ENCODE measurements around the gene CACNG1.

The CACNG1 gene

DNA sequence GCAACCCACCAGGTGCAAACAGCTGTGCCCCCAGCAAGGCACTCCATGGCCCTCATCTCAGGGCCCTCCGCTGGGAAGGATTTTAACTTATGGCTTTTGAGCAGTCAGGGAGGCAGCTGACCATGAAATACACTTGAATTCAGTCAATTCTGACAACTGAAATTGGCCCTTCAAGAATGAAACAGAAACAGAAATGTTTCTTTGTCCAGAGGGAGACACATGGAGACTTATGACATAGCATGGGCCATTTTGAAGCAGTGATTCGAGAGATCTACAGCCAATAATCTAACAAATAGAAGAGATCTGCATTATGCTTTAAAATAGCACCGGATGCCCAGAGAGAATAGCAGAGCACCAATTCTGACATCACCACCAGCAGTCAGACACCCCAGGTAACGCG lies 7.5 kb downstream of the CACNG1 start:
- no peak for DNase-seq (ENCODE audit: low read depth in 2 of 2)

DNA sequence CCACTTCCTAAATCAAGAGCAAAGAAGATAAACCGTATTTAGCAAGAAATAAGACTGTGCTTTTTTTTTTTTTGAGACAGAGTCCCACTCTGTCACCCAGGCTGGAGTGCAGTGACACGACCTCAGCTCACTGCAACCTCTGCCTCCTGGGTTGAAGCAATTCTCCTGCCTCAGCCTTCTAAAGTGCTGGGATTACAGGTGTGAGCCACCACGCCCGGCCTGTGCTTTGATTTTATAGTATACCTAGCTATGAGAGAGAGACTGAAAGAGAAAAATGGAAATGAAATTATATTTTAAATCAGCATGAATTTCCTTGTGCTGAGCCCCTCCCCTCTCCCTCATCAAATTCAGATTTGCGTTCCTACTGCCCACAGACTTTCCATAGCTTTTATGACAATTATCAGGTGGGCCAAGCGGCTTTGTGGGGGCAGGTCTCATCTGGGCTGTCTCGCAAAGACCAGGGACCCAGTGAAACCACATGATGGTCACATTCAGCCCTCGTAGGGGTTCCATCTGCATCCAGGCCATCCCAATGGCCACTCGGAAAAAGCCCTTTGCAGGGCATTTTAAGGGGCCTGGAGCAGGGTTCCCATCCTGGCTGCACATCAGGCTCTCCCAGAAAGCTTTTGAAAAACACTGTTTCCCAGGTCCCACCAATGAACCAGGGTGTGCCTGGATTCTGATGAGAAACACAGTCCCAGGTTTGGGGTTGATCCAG lies 8.5 kb downstream of the CACNG1 start:
- no peak for DNase-seq (ENCODE audit: low read depth in 2 of 2)

DNA sequence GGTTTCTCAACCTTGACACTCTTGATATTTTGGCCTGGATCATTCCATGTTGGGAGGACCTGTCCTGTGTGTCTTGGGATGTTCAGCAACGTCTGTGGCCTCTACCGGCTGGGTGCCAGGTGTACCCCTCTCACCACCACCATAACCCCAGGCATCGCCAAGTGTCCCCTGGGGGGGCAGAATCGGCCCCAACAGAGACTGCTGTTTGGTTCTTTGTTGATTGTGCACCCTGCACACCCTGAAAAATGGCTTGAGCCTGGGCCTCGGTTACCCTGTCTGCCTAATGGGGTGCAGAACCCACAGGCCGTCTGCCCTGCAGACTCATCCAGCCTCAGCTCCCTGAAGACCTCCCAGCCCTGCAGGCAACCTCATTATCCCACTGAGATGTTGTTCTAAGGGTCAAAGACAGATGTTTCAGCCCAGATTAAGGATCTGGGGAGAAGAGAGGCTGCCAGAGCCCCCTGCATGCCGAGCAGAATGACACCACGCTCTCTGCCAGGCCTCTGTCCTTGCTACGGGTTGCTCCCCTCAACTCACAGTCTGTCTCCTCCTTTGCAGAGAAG lies 9.2 kb downstream of the CACNG1 start:
- DNase-seq (ENCODE audit: low read depth in 2 of 2): no peak

DNA sequence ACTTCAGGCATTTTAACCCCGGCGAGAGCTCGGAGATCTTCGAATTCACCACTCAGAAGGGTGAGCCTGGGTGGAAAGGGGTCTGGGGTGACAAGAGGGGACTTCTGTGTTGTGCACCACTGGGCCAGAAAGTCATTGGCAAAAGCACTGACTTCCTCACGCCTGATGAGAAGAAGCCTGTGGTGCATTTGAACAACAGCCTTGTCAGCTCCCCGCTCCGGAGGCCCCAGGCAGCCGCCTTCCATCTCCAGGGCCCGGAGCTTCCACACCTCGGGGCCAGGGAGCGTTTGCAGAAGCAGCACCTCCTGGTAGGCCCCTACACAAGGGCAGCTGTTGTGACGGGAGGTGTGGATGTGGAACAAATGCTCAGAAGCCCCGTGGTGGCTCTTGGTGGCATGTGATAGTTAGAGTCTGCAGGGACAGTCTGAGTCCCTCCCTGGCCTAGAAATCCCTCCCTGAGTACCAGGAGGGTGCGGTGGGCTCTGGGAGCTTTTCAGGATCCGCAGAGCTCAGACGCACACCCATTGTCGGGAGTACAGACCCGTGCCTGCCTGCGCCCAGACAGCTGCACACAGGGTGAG lies 9.7 kb downstream of the CACNG1 start:
- DNase-seq (ENCODE audit: low read depth in 2 of 2): no peak

DNA sequence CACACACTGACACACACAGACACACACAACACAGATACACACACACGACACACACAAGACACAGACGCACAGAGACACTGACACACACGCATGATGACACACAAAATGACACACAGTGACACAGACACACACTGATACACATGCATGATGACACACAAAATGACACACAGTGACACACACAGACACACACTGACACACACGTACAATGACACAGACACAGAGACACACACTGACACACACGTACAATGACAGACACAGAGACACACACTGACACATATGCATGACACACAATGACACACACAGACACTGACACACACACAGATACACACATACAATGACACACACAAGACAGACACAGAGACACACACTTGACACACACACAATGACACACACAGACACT lies 10.3 kb downstream of the CACNG1 start:
- DNase-seq (ENCODE audit: low read depth in 2 of 2): no peak

DNA sequence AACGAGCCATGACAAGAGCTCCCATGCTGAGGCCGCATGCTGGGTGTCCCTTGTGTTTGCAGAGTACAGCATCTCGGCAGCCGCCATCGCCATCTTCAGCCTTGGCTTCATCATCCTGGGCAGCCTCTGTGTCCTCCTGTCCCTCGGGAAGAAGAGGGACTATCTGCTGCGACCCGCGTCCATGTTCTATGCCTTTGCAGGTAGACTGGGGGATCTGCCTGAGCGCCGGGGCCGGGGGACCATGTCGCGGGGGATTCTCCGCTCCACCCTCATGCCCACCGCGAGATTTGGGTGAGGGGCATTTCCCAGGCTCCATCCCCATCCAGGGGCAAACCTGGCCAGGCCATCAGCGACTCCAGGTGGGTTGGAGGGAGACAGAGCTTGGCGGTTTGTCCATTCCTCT lies 10.7 kb downstream of the CACNG1 start:
- no peak for DNase-seq (ENCODE audit: low read depth in 2 of 2)

DNA sequence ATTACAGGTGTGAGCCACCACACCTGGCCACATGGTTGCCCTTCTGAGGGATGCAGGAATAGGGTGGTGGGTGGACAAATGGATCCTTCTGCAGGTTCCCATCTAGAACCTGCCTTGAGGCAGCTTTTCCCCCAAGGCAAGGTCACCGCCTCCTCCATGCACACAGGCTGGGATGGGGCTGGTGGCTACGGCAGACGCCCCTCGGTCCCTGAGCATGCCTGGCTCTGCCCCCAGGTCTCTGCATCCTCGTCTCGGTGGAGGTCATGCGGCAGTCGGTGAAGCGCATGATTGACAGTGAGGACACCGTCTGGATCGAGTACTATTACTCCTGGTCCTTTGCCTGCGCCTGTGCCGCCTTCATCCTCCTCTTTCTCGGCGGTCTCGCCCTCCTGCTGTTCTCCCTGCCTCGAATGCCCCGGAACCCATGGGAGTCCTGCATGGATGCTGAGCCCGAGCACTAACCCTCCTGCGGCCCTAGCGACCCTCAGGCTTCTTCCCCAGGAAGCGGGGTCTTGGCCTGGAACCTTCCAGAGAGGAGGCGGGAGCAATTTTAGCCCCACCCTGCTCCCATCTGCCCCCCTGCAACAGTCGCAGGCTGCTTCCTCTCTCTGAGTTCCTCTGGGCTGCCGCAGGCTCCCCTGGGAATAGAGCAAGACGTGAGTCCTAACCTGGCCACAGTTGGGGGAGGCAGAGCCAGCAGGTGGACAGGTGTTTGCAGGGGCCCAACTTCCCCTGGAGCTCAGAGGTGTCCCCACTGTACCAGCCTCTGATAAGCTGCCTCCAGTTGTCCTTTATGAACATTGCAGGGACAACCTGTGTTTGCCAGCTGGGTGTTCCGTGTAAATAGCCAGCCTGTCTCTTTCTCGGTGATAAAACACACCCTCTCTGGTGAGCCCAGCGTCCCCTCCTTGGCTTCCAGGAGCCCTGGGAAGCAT lies 11.7 kb downstream of the CACNG1 start:
- no peak for DNase-seq (ENCODE audit: low read depth in 2 of 2)

DNA sequence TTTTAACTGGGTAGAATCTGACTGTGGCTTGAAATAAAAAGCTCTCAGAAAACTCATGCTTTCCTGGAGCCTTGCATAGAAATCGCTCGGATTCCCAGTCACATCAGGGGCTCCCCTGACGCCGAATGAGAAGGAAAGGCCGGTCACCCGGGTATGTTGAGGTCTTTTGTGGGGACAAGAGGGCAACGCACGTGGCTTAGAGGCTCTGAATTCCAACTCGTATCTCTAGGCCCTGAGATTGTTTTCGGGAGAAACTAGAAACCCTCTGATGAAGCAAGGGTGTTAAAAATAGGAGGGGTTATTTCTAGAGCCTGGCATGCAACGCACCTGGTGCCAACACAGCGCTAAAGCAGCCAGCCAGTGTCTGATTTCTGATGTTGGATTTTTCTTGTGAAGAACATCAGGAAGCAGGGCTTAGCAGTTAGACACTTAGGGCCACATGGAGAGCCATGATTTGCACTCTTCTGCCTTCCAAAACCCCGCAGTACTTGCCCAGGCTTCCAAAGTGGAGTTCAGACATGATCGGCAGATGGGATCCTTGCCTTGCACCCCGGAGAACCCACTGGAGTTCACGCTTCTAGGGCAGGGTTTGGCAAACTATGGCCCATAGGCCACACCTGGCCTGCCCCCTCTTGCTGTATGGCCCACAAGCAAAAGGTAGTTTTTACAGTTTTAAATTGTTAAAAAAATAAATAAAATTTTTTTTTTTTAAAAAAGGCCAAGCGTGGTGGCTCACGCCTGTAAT lies 12.6 kb downstream of the CACNG1 start:
- DNase-seq (ENCODE audit: low read depth in 2 of 2): no peak

DNA sequence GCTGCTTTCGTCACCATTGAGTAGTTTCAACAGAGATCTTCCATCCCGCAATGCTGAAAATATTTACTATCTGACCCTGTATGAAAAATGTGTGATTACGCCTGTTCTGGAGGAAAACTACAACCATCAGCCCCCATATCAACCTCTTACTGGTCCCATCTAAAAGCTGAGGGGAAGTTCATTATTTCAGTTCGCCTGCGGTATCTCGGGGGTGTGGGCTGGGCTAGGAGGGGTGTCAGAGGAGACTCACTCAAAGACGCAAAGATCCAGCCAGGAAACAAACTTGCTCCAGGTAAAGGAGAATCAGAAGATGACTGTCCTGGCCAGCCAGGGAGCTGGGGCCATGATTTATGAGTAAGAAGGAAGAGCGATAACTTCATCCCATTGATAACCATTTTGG lies 13.7 kb downstream of the CACNG1 start:
- no peak for DNase-seq (ENCODE audit: low read depth in 2 of 2)

DNA sequence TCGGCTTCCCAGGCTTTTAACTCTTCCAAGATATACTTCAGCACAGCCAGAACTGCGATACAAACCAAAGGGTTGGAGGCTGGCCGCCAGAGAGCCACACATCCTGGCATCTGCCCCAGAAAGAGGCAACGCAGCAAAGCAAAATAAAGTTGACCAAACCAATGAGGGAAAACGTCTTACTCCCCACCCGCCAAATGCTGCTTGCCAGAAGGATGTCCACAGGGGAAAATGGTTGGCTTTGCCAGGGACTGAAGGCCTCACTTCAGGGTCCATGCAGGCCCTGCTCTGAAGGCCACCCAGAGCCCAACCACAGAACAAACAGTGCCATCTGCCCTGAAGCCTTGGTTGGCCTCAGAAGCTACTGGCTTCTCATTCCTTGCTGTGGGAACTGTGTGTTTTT lies 15.0 kb downstream of the CACNG1 start:
- no peak for DNase-seq (ENCODE audit: low read depth in 2 of 2)

DNA sequence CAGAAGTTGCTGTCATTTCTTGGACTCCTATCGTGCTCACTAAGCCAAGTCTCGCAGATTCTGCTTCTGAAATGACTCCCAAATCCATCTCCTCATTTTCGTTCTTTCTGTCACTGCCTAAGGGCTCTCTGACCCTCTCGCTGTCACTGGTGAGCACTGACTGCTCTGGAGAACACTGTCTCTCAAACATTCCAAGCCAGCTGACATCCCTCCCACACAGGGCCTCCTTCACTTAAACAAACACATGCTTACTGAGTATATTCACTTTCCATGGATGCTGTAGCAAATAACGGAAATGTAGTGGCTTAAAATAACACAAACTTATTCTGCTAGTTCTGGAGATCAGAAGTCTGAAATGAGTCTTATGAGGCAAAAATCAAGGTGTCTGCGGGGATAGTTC lies 18.8 kb downstream of the CACNG1 start:
- no peak for DNase-seq (ENCODE audit: low read depth in 2 of 2)

DNA sequence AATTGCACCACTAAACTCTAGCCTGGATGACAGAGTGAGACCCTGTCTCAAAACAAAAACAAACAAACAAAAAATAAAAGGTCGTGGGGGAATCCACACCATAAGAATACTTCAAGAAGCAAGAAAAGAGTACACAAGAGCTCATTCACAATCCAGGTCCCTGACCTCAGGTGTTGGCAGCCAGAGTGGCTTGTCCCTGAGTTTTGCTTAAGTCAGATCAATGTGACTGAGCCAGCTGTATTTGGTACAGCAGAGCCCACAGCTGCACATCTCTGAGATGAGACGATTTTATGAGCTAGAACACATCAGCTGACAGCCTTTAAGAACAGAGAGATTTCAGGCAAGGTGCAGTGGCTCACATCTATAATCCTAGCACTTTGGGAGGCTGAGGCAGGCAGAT lies 22.4 kb downstream of the CACNG1 start:
- no peak for DNase-seq (ENCODE audit: low read depth in 2 of 2)

DNA sequence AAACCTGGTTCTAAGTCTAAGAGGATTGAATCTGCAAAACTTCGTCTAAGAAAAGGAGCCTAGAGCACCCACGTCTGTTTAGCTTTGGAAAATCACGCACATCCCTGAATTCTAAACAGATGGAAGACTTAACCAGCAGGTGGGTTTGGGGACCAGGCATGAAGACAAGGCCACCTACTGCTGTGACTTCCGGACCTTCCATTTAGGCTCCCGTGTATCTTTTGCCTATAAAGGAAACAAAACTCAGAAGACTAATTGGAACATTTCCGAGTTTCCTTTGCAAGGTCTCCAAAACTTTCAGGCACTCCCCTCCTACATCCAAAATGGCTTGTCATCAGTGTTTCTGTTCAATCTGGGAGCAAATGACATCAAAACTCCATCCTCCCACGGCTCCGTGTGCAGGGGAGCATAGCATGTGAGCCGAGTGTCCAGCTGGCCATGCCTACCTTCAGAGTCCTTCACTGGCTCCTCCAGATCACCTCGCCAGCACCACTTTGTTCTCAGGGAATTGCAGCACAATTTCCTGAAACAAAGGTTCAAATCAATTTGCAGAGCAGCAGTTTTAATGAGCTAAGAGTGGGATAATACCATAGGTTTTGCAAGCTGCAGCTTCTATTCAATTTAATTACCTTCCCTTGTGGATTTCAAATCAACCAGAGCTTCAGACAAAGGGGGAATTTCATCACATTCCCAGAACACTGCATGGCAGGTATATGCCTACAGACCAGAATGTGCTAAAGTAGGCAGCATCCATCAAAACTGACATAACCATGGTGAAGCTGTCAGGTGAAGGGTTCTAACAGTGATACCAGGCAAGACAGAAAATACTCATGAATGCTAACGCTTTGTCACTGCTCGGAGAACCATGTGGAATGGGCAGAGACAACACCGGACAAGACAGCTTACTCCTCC lies 23.5 kb downstream of the CACNG1 start:
- DNase-seq (ENCODE audit: low read depth in 2 of 2): no peak

DNA sequence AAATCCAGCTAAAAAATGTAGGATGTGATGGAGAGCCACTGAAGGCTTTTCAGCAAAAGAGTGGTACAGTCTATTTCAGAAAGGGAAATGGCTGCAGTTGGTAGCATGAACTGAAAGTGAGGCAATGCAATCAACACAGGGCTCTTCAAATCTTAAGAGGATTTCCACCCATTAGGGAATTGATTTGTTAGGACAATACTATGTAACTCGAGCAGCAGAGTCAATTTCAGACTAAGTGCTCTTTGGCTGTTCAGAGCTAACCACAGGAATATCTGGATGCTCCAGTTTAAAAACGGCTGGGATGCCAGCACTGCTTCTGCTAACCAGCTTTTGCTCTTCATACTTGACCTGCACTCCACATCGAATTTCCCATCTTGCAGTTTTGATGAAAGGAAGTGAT lies 24.6 kb downstream of the CACNG1 start:
- DNase-seq (ENCODE audit: low read depth in 2 of 2): no peak

DNA sequence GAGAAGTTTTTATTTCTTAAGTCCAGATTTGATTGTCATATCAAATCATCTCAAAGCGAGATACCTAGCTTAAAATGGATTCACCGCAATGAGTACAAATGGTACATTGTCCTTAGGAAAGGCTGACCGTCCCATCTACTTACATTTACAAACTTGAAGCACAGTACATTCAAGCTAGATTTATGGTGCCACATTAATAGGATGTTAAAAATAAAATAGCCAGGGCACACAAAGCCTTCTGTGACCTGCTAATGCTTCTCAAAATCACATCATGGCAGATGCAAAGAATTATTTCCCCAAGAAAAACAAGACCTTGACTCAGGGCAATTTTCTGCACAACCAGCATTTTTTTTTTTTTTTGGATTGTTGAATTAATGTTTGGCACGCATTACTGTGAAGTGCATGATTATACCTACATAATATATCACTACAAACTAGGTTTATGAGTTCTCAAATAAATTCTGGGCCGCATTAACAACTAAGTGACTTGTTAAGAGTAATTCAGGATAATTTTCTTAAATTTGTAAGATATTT lies 25.3 kb downstream of the CACNG1 start:
- no peak for DNase-seq (ENCODE audit: low read depth in 2 of 2)

DNA sequence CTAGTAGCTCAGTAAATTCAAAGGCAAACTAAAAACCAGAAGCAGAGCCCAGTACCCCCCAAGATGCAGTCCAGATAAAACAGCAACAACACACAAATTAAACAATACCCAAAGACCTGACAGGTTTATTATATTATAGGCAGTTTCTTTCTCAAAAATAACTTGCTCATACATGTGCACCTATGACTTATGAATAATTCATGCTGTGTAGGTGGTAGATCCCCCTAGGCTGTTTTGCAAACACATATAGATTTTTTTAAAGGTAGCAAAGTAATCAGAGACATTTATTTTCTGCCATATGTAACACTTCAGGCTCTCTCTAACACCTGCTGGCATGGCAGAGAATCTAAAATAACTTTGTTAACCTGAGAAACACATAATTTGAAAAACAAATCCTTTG lies 27.2 kb downstream of the CACNG1 start:
- no peak for DNase-seq (ENCODE audit: low read depth in 2 of 2)

DNA sequence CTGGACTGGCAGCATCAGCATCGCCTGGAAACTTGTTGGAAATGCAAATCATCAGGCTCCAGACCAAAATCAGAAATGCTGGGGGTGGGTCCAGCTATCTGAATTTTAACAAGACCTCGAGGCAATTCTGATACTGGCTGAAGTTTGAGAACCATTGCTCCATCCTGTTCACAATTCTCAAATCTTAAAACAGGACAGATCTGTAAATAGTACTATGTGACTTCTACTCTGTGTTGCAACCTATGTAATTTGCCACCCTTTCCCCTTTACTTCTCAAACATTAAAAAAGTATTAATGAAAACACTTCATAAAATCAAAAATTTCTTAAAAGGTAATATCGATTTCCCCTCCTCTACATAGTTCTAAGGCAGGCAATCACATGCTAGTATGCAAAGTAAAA lies 28.5 kb downstream of the CACNG1 start:
- DNase-seq (ENCODE audit: low read depth in 2 of 2): no peak

DNA sequence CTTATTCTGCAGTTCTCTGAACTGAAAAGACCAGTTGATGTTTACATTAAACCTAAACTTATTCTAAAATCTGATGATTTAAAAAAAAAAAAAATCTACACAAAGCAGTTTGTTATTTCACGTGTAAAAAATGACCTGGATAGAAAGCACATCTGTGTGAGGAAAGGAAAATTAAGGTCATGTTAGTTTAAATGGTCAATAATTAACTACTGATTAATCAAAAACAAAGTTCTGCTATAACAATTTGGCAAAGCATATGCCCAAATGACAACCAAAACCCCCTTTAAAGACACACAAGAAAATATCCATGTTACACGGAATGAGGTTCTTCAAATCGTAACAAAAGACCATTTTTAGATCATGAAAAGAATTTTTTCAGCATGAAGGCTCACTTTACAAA lies 30.4 kb downstream of the CACNG1 start:
- no peak for DNase-seq (ENCODE audit: low read depth in 2 of 2)

DNA sequence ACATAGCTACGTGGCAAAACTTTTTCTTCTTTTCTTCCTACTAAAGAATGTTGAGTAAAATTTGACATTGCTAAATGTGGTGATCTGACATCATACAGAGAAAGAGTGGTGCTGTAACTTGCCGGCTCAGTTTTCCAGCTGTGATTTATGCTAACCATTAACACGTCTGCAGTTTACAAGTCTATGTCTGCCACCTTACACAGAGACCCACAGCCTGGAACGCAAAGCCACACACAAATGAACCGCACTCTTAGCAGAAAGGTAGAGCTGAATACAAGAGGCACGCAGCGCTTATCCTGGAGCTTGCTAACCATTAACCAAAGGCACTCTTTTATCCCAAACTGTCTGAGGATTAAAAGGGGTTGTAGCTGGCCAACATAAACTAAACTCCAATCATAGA lies 31.9 kb downstream of the CACNG1 start:
- DNase-seq (ENCODE audit: low read depth in 2 of 2): no peak

DNA sequence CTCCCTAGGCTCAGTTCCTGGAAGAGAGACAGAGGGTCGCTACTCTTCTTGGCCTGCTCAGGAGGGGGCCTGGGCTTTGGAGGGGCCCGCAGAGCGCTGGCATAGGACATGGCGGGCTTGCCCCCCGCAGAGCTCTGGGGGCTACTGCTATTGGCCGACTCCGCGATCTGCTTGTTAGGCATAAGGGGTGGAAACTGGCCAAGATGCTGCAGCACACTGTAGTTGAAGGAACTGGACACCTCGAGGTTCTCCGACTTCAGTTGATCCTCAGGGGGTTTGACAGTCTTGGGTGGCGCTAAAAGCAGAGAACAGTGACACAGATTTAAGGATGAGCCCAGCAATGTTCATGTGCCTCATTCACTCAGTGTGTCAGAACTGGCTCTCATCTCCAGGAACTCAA lies 33.9 kb downstream of the CACNG1 start:
- DNase-seq (ENCODE audit: low read depth in 2 of 2): no peak

DNA sequence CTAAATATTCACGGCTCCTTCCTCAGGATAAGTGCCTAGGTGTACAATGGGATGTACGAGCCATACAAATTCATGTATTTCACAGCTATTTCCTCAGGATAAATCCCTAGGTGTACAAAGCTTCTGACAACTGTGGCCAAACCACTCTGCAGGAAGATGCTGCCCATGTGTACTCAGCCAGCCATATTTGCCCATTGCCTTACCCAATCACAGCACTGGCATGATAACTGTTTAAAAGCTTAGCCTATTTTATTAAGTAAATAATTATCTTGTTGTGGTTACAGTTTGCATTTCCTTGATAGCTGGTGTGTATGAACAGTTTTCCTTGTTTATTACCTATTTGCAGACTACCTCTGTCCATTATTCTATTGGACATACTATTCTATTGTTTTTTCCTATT lies 35.1 kb downstream of the CACNG1 start:
- DNase-seq (ENCODE audit: low read depth in 2 of 2): no peak

Data from stimulated activated CD4-positive, alpha-beta T cell treated with anti-CD3 and anti-CD28 coated beads, Interleukin-1b, Interleukin-23, amount 100 ng/mL, for 1 hour (primary cell).